CD14-positive monocyte (primary cell): Measurements from ENCODE around the gene KRTAP21-1. TPM values are rescaled to one million over a fixed set of nuclear protein-coding genes. Genes with fewer than 3 reads are reported as not detected.

Source experiments
- DNase-seq, 3 donors: peaks; one replicate each; pipeline ENCODE4 v3.0.0-alpha.2; 2011 to 2022
- H2AFZ ChIP-seq: 2 replicates; pipeline ENCODE4 v1.6.0; 2012; ENCODE audit warnings: mild to moderate bottlenecking, low read depth, low read length, inconsistent platforms; ENCODE audit not compliant: insufficient read depth, poor library complexity, severe bottlenecking
- H3K27ac ChIP-seq, 2 donors: 1 replicate in 1 of 2; 2 replicates in 1 of 2; pipeline ENCODE4 v1.5.1; 2012 to 2013; ENCODE audit warnings: low read length in 2 of 2, control low read depth in 1 of 2, inconsistent platforms in 1 of 2, low read depth in 1 of 2, mild to moderate bottlenecking in 1 of 2
- H3K27me3 ChIP-seq, 2 donors: one replicate each; pipeline versions ENCODE4 v1.6.0 to v1.6.1; 2011 to 2013; ENCODE audit warnings: low read length in 2 of 2; ENCODE audit not compliant: control insufficient read depth in 2 of 2, insufficient read depth in 2 of 2
- H3K36me3 ChIP-seq, 2 donors: replicated peaks in 1 of 2; 1 replicate in 1 of 2; 2 replicates in 1 of 2; pipeline versions ENCODE4 v1.5.1 to v1.6.1; 2012 to 2013; ENCODE audit warnings: low read length in 2 of 2, control low read depth in 1 of 2, inconsistent platforms in 1 of 2, mild to moderate bottlenecking in 1 of 2; ENCODE audit not compliant: insufficient read depth in 2 of 2, control insufficient read depth in 1 of 2
- H3K4me1 ChIP-seq, 2 donors: 1 replicate in 1 of 2; 2 replicates in 1 of 2; pipeline versions ENCODE4 v1.5.1 to v1.6.1; 2012 to 2013; ENCODE audit warnings: low read length in 2 of 2, control low read depth in 1 of 2, inconsistent platforms in 1 of 2, mild to moderate bottlenecking in 1 of 2, moderate library complexity in 1 of 2; ENCODE audit not compliant: insufficient read depth in 2 of 2, control insufficient read depth in 1 of 2
- H3K4me2 ChIP-seq: replicated peaks from 2 replicates; pipeline ENCODE3; 2012; ENCODE audit warnings: low read length, moderate library complexity, mild to moderate bottlenecking; ENCODE audit not compliant: poor library complexity, severe bottlenecking; ENCODE audit errors: extremely low read depth
- H3K4me3 ChIP-seq, 3 experiments: fragments of 200-600 bp in 1 of 3; sonication (generic) in 1 of 3; replicated peaks in 1 of 3; 1 replicate in 2 of 3; 2 replicates in 1 of 3; pipeline ENCODE4 v1.5.1; 2011 to 2013; ENCODE audit warnings: low read length in 3 of 3, mild to moderate bottlenecking in 3 of 3, control low read depth in 2 of 3, low read depth in 2 of 3, inconsistent platforms in 1 of 3, moderate library complexity in 1 of 3
- H3K79me2 ChIP-seq: 2 replicates; pipeline ENCODE4 v1.6.0; 2012; ENCODE audit warnings: mild to moderate bottlenecking, control low read depth, inconsistent platforms, low read length, moderate library complexity; ENCODE audit not compliant: insufficient read depth
- H3K9ac ChIP-seq: 2 replicates; pipeline ENCODE4 v1.6.0; 2017; ENCODE audit warnings: low read length, mild to moderate bottlenecking; ENCODE audit not compliant: insufficient read depth, poor library complexity, severe bottlenecking
- H3K9me3 ChIP-seq, 2 donors: replicated peaks in 1 of 2; 1 replicate in 1 of 2; 2 replicates in 1 of 2; pipeline versions ENCODE4 v1.5.1 to v1.6.1; 2012 to 2013; ENCODE audit warnings: low read length in 2 of 2, control low read depth in 1 of 2; ENCODE audit not compliant: control insufficient read depth in 1 of 2, insufficient read depth in 1 of 2
- H4K20me1 ChIP-seq: 2 replicates; pipeline ENCODE4 v1.6.0; 2012; ENCODE audit warnings: mild to moderate bottlenecking, low read length, control low read depth, moderate library complexity; ENCODE audit not compliant: insufficient read depth
- H3K27ac Mint-ChIP-seq, 7 donors: one replicate each; pipeline ENCODE4 v1.8.0; 2020; ENCODE audit warnings: mild to moderate bottlenecking in 7 of 7, mixed read lengths in 7 of 7, moderate library complexity in 6 of 7, inconsistent platforms in 2 of 7
- H3K27me3 Mint-ChIP-seq, 3 donors: one replicate each; pipeline ENCODE4 v1.8.0; 2021 to 2022; ENCODE audit warnings: low read depth in 3 of 3, mild to moderate bottlenecking in 3 of 3, mixed read lengths in 3 of 3, moderate library complexity in 3 of 3, inconsistent platforms in 1 of 3
- H3K36me3 Mint-ChIP-seq, 2 donors: one replicate each; pipeline ENCODE4 v1.8.0; 2020; ENCODE audit warnings: mixed read lengths in 2 of 2, inconsistent platforms in 1 of 2, mild to moderate bottlenecking in 1 of 2
- H3K4me1 Mint-ChIP-seq: one replicate; pipeline ENCODE4 v1.8.0; 2020; ENCODE audit warnings: mild to moderate bottlenecking, mixed read lengths
- H3K4me3 Mint-ChIP-seq, 2 donors: one replicate each; pipeline ENCODE4 v1.8.0; 2020; ENCODE audit warnings: mild to moderate bottlenecking in 2 of 2, mixed read lengths in 2 of 2, moderate library complexity in 1 of 2
- H3K9me3 Mint-ChIP-seq, 7 donors: one replicate each; pipeline ENCODE4 v1.8.0; 2020 to 2022; ENCODE audit warnings: mixed read lengths in 7 of 7, mild to moderate bottlenecking in 6 of 7, moderate library complexity in 6 of 7, inconsistent platforms in 2 of 7
- WGBS: methylation state at CpG from one replicate; pipeline ENCODE4 v1.1.5; 2013; ENCODE audit warnings: missing lambda C conversion rate; ENCODE audit not compliant: insufficient coverage; 5-methylcytosine and 5-hydroxymethylcytosine counted together
- intact Hi-C, 2 donors: fragments of 100-400 bp; cut with micrococcal nuclease; formaldehyde crosslinking; loops; one replicate each; pipeline versions ENCODE4 v1.15.0 to v1.15.1; 2023
- polyA plus RNA-seq, 3 donors: library from polyadenylated mRNA; depleted of rRNA in 1 of 3; unstranded in 2 of 3; stranded (reverse) in 1 of 3; fragments of 300-500 nt in 2 of 3; fragments of >200 nt in 1 of 3; fragmentation: Illumina TruSeq in 2 of 3; gene quantifications; 1 replicate in 2 of 3; 2 replicates in 1 of 3; pipeline ENCODE4 v1.2.3, GENCODE V29; 2012 to 2021
- TF ChIP-seq, protein P1 (sequence below): fragments of 200-600 bp; IDR thresholded peaks from one replicate; pipeline ENCODE4 v1.8.0; 2022; ENCODE audit warnings: antibody characterized with exemption, mild to moderate bottlenecking

Gene KRTAP21-1
- polyA plus RNA-seq, 3 donors: not detected

DNA sequence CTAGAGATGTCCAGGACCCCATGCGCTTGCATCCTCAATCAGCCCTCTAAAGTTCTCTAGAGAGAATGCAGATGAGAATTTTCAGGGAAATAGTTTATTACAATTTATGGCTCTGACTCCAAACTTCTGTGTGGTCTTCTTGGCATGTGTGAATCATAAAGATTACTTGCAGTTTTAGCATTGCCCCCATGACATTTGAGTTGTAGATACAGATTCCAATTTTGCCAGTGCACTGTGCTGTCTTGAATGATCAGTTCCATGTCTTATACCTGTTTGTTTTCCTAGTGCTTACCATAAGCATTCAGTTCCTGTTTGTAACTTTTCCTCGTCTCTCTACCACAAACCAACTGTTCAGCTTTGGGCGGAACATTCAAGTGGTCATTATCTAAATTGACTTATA, 41.5 kb downstream of the KRTAP21-1 start:
- H3K27me3 ChIP-seq: no peaks in the 10 kb centered on the region
- WGBS: 100% methylated on average over 2 of the region's 3 CpGs
- H4K20me1 ChIP-seq: no peaks in the 10 kb centered on the region
- TF ChIP-seq, protein P1, sequence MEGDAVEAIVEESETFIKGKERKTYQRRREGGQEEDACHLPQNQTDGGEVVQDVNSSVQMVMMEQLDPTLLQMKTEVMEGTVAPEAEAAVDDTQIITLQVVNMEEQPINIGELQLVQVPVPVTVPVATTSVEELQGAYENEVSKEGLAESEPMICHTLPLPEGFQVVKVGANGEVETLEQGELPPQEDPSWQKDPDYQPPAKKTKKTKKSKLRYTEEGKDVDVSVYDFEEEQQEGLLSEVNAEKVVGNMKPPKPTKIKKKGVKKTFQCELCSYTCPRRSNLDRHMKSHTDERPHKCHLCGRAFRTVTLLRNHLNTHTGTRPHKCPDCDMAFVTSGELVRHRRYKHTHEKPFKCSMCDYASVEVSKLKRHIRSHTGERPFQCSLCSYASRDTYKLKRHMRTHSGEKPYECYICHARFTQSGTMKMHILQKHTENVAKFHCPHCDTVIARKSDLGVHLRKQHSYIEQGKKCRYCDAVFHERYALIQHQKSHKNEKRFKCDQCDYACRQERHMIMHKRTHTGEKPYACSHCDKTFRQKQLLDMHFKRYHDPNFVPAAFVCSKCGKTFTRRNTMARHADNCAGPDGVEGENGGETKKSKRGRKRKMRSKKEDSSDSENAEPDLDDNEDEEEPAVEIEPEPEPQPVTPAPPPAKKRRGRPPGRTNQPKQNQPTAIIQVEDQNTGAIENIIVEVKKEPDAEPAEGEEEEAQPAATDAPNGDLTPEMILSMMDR: no peak
- intact Hi-C loops: no loop called here
- H3K4me1 ChIP-seq: no peaks in the 10 kb centered on the region
- no peaks in the 10 kb centered on the region for H3K36me3 ChIP-seq
- H3K4me3 Mint-ChIP-seq: no peak overlapping the region
- DNase-seq: no peak
- no peak overlapping the region for H3K4me2 ChIP-seq
- no peak overlapping the region for H2AFZ ChIP-seq
- H3K9ac ChIP-seq: no peak overlapping the region
- H3K27me3 Mint-ChIP-seq: no peaks in the 10 kb centered on the region
- H3K27ac Mint-ChIP-seq: no peak overlapping the region
- no peaks in the 10 kb centered on the region for H3K4me1 Mint-ChIP-seq
- H3K9me3 ChIP-seq: peaks cover 4 to 12% of the 10 kb centered on the region in 2 donors
- no peaks in the 10 kb centered on the region for H3K79me2 ChIP-seq
- peaks cover 1 to 13% (median 6%) of the 10 kb centered on the region in 7 donors for H3K9me3 Mint-ChIP-seq
- no peaks in the 10 kb centered on the region for H3K36me3 Mint-ChIP-seq
- no peak overlapping the region for H3K27ac ChIP-seq
- no peak overlapping the region for H3K4me3 ChIP-seq

DNA sequence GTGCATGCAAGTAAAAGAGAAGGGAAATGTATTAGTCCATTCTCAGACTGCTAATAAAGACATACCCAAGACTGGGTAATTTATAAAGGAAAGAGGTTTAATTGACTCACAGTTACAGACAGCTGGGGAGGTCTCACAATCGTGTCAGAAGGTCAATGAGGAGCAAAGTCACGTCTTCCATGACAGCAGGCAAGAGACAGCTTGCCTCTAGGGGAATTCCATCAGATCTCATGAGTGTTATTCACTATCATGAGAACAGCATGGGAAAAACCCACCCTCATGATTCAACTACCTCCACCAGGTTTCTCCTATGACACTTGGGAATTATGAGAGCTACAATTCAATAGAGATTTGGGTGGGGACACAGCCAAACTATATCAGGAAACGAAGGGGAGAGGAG, 44.7 kb downstream of the KRTAP21-1 start:
- no peaks in the 10 kb centered on the region for H3K36me3 ChIP-seq
- no peaks in the 10 kb centered on the region for H3K79me2 ChIP-seq
- no peaks in the 10 kb centered on the region for H3K27me3 ChIP-seq
- Mint-ChIP-seq H3K4me1 (no peaks in the 10 kb centered on the region), H3K27me3 (no peaks in the 10 kb centered on the region), H3K4me3 (no peak overlapping the region), H3K27ac (no peak overlapping the region), H3K9me3 (peaks cover 1 to 13% (median 8%) of the 10 kb centered on the region in 7 donors), H3K36me3 (no peaks in the 10 kb centered on the region)
- no peak overlapping the region for H3K4me2 ChIP-seq
- H3K4me1 ChIP-seq: no peaks in the 10 kb centered on the region
- intact Hi-C loops: no loop called here
- DNase-seq: no peak
- H2AFZ ChIP-seq: no peak overlapping the region
- H4K20me1 ChIP-seq: no peaks in the 10 kb centered on the region
- H3K9me3 ChIP-seq: peaks cover 5 to 6% of the 10 kb centered on the region in 2 donors
- TF ChIP-seq, protein P1: no peak
- H3K9ac ChIP-seq: no peak overlapping the region
- no peak overlapping the region for H3K27ac ChIP-seq
- H3K4me3 ChIP-seq: no peak overlapping the region
- whole genome bisulfite sequencing: 38% methylated on average over 1 of the region's 3 CpGs
